Effector memory CD8-positive, alpha-beta T cell (primary cell): ENCODE results near the gene RASIP1.
"Not testable (repeated sequence)": the region's sequence is repeated elsewhere in the genome, so short reads cannot be mapped to it uniquely, and the experiment has no call there.

Experiments
- ATAC-seq: fragments of 150-1000 bp; cut with Tn5 transposase; replicated peaks from 2 replicates; pipeline ENCODE4 v1.10.0; 2021; ENCODE audit warnings: mild to moderate bottlenecking, moderate library complexity
- DNase-seq, 3 experiments: peaks; one replicate each; pipeline ENCODE4 v3.0.0; 2021
- H3K27ac Mint-ChIP-seq, 2 donors: one replicate each; pipeline ENCODE4 v1.8.0; 2022; ENCODE audit warnings: mild to moderate bottlenecking in 2 of 2, mixed read lengths in 2 of 2, moderate library complexity in 2 of 2
- H3K27me3 Mint-ChIP-seq, 2 donors: one replicate each; pipeline ENCODE4 v1.8.0; 2022; ENCODE audit warnings: mixed read lengths in 2 of 2
- H3K36me3 Mint-ChIP-seq: one replicate; pipeline ENCODE4 v1.8.0; 2022; ENCODE audit warnings: mild to moderate bottlenecking, moderate library complexity, mixed read lengths; ENCODE audit not compliant: insufficient read depth
- H3K4me1 Mint-ChIP-seq, 2 donors: one replicate each; pipeline ENCODE4 v1.8.0; 2022; ENCODE audit warnings: low read depth in 2 of 2, mixed read lengths in 2 of 2
- H3K4me3 Mint-ChIP-seq, 2 donors: one replicate each; pipeline ENCODE4 v1.8.0; 2022; ENCODE audit warnings: mild to moderate bottlenecking in 2 of 2, mixed read lengths in 2 of 2, moderate library complexity in 2 of 2
- H3K9me3 Mint-ChIP-seq, 2 donors: one replicate each; pipeline ENCODE4 v1.8.0; 2022; ENCODE audit warnings: mixed read lengths in 2 of 2

Gene RASIP1

GRCh38 chr19:48698046-48698445 lies 42.4 kb downstream of the RASIP1 start:
- ATAC-seq, result no peak
- Mint-ChIP-seq H3K4me1 (peaks cover 7 to 9% of the 10 kb centered on the region in 2 donors), H3K4me3 (no peak overlapping the region)

GRCh38 chr19:48696353-48697010 lies 43.9 kb downstream of the RASIP1 start:
- peak overlapping the region in 1 of 2 donors; percentile 62 for H3K27ac Mint-ChIP-seq
- no peak for DNase-seq
- ATAC-seq, result peak; percentile 59
- peaks cover 7% of the 10 kb centered on the region for H3K36me3 Mint-ChIP-seq
- peaks cover 7 to 9% of the 10 kb centered on the region in 2 donors for H3K4me1 Mint-ChIP-seq
- no peaks in the 10 kb centered on the region for H3K9me3 Mint-ChIP-seq
- peak overlapping the region; percentile 42 to 68 for H3K4me3 Mint-ChIP-seq
- H3K27me3 Mint-ChIP-seq, result peaks cover 17 to 31% of the 10 kb centered on the region in 2 donors

More at GRCh38 chr19:48698046-48698445, 42.4 kb downstream of the RASIP1 start:
- no peak for DNase-seq
- Mint-ChIP-seq H3K27ac (no peak overlapping the region), H3K36me3 (peaks cover 7% of the 10 kb centered on the region), H3K27me3 (peaks cover 17 to 31% of the 10 kb centered on the region in 2 donors), H3K9me3 (no peaks in the 10 kb centered on the region)

- ATAC-seq, result no peak
- peaks cover 7 to 9% of the 10 kb centered on the region in 2 donors for H3K4me1 Mint-ChIP-seq
- H3K4me3 Mint-ChIP-seq, result peak within 1 kb of the TSS; percentile 42 to 68
- peak within 1 kb of the TSS in 1 of 2 donors; percentile 62 for H3K27ac Mint-ChIP-seq
- H3K36me3 Mint-ChIP-seq, result peaks cover 7% of the 10 kb centered on the region
- DNase-seq, result no peak
- no peaks in the 10 kb centered on the region for H3K9me3 Mint-ChIP-seq
- peaks cover 17 to 31% of the 10 kb centered on the region in 2 donors for H3K27me3 Mint-ChIP-seq
These were observed 44.6 kb downstream of the RASIP1 start, which contains the start of gene FUT2 for GRCh38 chr19:48695743-48696352. TSS of gene FUT2 (plus strand) at chr19:48695971. CDS start at chr19:48702957, 6,986 bp downstream.

GRCh38 chr19:48693629-48694028 lies 46.8 kb downstream of the RASIP1 start:
- H3K4me1 Mint-ChIP-seq, H3K27ac Mint-ChIP-seq, ATAC-seq, DNase-seq, H3K36me3 Mint-ChIP-seq, H3K4me3 Mint-ChIP-seq, H3K9me3 Mint-ChIP-seq: not testable (repeated sequence)
- peaks cover 17 to 27% of the 10 kb centered on the region in 2 donors for H3K27me3 Mint-ChIP-seq

GRCh38 chr19:48689449-48689848 lies 51.0 kb downstream of the RASIP1 start:
- H3K9me3 Mint-ChIP-seq, result no peaks in the 10 kb centered on the region
- H3K4me3 Mint-ChIP-seq, result no peak overlapping the region
- DNase-seq (no peak), ATAC-seq (no peak)
- no peak overlapping the region for H3K27ac Mint-ChIP-seq
- no peaks in the 10 kb centered on the region for H3K36me3 Mint-ChIP-seq
- no peaks in the 10 kb centered on the region for H3K27me3 Mint-ChIP-seq
- H3K4me1 Mint-ChIP-seq, result peaks cover 0 to 1% of the 10 kb centered on the region in 2 donors

GRCh38 chr19:48687776-48688175 lies 52.6 kb downstream of the RASIP1 start:
- H3K4me3 Mint-ChIP-seq, result no peak overlapping the region
- H3K4me1 Mint-ChIP-seq, result no peaks in the 10 kb centered on the region
- DNase-seq (no peak), ATAC-seq (no peak)
- no peaks in the 10 kb centered on the region for H3K9me3 Mint-ChIP-seq
- no peak overlapping the region for H3K27ac Mint-ChIP-seq
- no peaks in the 10 kb centered on the region for H3K36me3 Mint-ChIP-seq
- H3K27me3 Mint-ChIP-seq, result no peaks in the 10 kb centered on the region

GRCh38 chr19:48686637-48687036 lies 53.8 kb downstream of the RASIP1 start:
- DNase-seq, H3K4me1 Mint-ChIP-seq, ATAC-seq, H3K27ac Mint-ChIP-seq, H3K27me3 Mint-ChIP-seq, H3K36me3 Mint-ChIP-seq, H3K9me3 Mint-ChIP-seq, H3K4me3 Mint-ChIP-seq: not testable (repeated sequence)

GRCh38 chr19:48686088-48686487 lies 54.3 kb downstream of the RASIP1 start:
- Mint-ChIP-seq H3K36me3 (no peaks in the 10 kb centered on the region), H3K4me1 (no peaks in the 10 kb centered on the region), H3K4me3 (no peak overlapping the region), H3K9me3 (no peaks in the 10 kb centered on the region), H3K27me3 (no peaks in the 10 kb centered on the region), H3K27ac (no peak overlapping the region)
- ATAC-seq (no peak), DNase-seq (no peak)

- H3K9me3 Mint-ChIP-seq, result no peaks in the 10 kb centered on the region
- DNase-seq, result no peak
- ATAC-seq, result no peak
- H3K4me1 Mint-ChIP-seq, result no peaks in the 10 kb centered on the region
- H3K27ac Mint-ChIP-seq, result no peak overlapping the region
- no peak overlapping the region for H3K4me3 Mint-ChIP-seq
- no peaks in the 10 kb centered on the region for H3K36me3 Mint-ChIP-seq
- no peaks in the 10 kb centered on the region for H3K27me3 Mint-ChIP-seq
These were observed 54.8 kb downstream of the RASIP1 start for GRCh38 chr19:48685583-48685982.

GRCh38 chr19:48683349-48683748 lies 57.1 kb downstream of the RASIP1 start:
- no peak for ATAC-seq
- DNase-seq, result no peak
- no peaks in the 10 kb centered on the region for H3K36me3 Mint-ChIP-seq
- H3K27ac Mint-ChIP-seq, result no peak overlapping the region
- no peaks in the 10 kb centered on the region for H3K4me1 Mint-ChIP-seq
- H3K27me3 Mint-ChIP-seq, result no peaks in the 10 kb centered on the region
- H3K9me3 Mint-ChIP-seq, result no peaks in the 10 kb centered on the region
- no peak overlapping the region for H3K4me3 Mint-ChIP-seq

GRCh38 chr19:48681127-48681470 lies 59.3 kb downstream of the RASIP1 start:
- Mint-ChIP-seq H3K9me3 (no peaks in the 10 kb centered on the region), H3K27me3 (no peaks in the 10 kb centered on the region), H3K4me3 (no peak overlapping the region), H3K27ac (no peak overlapping the region), H3K36me3 (no peaks in the 10 kb centered on the region), H3K4me1 (no peaks in the 10 kb centered on the region)
- no peak for DNase-seq
- no peak for ATAC-seq

- no peak for ATAC-seq
- H3K9me3 Mint-ChIP-seq, result no peaks in the 10 kb centered on the region
- DNase-seq, result no peak
These were observed 59.8 kb downstream of the RASIP1 start for GRCh38 chr19:48680436-48681126.

GRCh38 chr19:48680006-48680405 lies 60.4 kb downstream of the RASIP1 start:
- DNase-seq, H3K36me3 Mint-ChIP-seq, H3K27me3 Mint-ChIP-seq, H3K4me1 Mint-ChIP-seq, ATAC-seq, H3K27ac Mint-ChIP-seq, H3K9me3 Mint-ChIP-seq, H3K4me3 Mint-ChIP-seq: not testable (repeated sequence)

More at GRCh38 chr19:48680436-48681126, 59.8 kb downstream of the RASIP1 start:
- Mint-ChIP-seq H3K27me3 (no peaks in the 10 kb centered on the region), H3K27ac (no peak overlapping the region), H3K36me3 (no peaks in the 10 kb centered on the region), H3K4me3 (no peak overlapping the region), H3K4me1 (peaks cover 0 to under 1% of the 10 kb centered on the region in 2 donors)

GRCh38 chr19:48678201-48678600 lies 62.2 kb downstream of the RASIP1 start:
- Mint-ChIP-seq H3K9me3 (no peaks in the 10 kb centered on the region), H3K36me3 (no peaks in the 10 kb centered on the region), H3K4me3 (no peak overlapping the region), H3K27me3 (no peaks in the 10 kb centered on the region), H3K4me1 (peaks cover 5 to 6% of the 10 kb centered on the region in 2 donors), H3K27ac (no peak overlapping the region)
- ATAC-seq (no peak), DNase-seq (no peak)
